GM19452 (cell line): Measurements from ENCODE around the gene MAP1LC3A.

Source experiments
- ATAC-seq: cut with Tn5 transposase; IDR thresholded peaks from one replicate; pipeline ENCODE4 v1.9.1; 2021; ENCODE audit not compliant: unreplicated experiment

Gene MAP1LC3A

GRCh38 chr20:34547844-34548613 lies 10.5 kb upstream of the MAP1LC3A start:
- no peak for ATAC-seq

GRCh38 chr20:34549291-34549928 lies 9.1 kb upstream of the MAP1LC3A start:
- no peak for ATAC-seq

DNA sequence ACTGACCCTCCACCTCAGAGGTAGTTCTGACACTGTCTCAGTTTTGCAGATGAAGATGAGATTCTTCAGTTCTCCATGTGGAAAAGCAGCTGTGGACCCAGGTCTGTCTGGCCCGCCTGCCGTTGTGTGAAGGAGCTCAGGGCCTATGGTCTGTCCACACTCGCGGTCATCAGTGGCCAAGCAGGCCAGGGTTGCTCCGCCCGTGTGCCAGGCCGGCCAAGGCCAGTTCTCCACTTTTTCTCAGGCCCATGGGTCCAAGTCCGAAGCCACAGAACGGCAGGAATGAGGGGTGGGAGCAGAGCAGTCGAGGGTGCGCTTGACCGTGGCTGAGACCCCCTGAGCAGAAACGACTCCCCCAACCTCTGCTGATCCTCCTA lies 8.6 kb upstream of the MAP1LC3A start:
- ATAC-seq = no peak

DNA sequence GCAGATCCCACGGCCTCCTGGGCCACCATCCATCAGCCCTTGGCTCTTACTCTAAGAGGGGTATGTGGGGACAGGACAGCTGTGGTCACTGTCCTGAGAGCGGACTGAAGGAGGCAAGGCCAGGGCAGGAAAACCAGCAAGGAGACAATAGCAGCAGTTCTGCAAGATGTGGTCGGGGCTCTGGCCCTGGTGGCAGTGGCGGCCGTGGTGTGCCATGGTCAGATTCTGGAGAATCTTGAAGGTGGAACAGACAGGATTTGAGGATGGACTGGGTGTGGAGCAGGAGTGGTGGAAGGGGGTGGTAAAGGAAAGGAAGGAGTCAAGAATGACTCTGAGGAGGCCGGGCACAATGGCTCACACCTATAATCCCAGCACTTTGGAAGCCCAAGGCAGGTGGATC lies 5.9 kb upstream of the MAP1LC3A start:
- ATAC-seq = no peak

- no peak for ATAC-seq
Measured at GRCh38 chr20:34553366-34553867, 5.1 kb upstream of the MAP1LC3A start.

GRCh38 chr20:34557936-34558319 lies 590 bp upstream of the MAP1LC3A start:
- ATAC-seq = no peak

DNA sequence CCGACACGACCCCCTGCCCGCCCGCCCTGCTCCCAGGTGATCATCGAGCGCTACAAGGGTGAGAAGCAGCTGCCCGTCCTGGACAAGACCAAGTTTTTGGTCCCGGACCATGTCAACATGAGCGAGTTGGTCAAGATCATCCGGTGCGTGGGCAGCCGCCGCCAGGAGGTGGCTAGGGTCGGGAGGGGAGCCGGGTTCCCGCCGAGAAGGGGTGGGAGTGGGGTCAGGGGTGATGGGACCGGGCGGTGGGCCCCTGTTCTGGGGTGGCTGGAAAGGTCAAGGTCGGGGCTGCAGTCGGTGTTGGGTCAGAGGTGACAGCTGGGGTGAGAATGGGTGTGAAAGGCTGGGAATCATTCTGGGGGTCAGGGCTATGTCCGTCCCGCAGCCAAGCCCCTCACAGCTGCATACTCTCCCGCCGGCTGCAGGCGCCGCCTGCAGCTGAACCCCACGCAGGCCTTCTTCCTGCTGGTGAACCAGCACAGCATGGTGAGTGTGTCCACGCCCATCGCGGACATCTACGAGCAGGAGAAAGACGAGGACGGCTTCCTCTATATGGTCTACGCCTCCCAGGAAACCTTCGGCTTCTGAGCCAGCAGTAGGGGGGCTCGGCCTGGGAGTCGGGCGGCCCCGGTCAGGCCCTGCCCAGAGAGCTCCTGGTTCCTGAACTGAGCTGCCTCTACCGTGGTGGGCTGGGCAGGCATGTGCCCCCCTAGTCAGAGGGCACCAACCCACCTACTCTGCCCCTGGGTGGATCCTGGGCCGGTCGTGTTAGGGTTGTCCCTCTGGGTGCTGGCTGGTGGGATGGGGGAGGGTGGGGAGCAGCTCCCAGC lies 1.0 kb downstream of the MAP1LC3A start:
- ATAC-seq = no peak

DNA sequence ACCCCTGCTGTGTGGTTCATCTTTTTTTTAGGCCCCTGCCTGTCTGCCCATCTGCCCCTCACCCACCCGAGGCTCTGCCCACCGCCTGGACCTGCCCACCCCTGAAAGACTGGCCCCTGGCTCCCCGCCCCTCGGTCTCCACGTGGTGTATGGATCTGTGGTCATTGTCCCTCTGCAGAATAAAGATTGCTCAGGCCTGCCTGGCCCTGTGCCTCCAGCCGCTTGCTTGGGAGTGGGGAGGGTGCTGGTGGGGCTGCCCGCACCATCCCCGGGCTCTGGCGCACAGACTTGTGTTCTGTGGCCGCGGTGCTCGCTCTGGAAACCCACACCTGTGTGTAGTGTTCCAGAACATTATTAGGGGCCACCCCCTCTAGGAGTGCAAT lies 1.6 kb downstream of the MAP1LC3A start:
- no peak for ATAC-seq

GRCh38 chr20:34560614-34561013 lies 2.1 kb downstream of the MAP1LC3A start:
- no peak for ATAC-seq

- ATAC-seq = no peak
Measured at GRCh38 chr20:34561661-34562060, 3.1 kb downstream of the MAP1LC3A start.

GRCh38 chr20:34562641-34563040 lies 4.1 kb downstream of the MAP1LC3A start:
- no peak for ATAC-seq

DNA sequence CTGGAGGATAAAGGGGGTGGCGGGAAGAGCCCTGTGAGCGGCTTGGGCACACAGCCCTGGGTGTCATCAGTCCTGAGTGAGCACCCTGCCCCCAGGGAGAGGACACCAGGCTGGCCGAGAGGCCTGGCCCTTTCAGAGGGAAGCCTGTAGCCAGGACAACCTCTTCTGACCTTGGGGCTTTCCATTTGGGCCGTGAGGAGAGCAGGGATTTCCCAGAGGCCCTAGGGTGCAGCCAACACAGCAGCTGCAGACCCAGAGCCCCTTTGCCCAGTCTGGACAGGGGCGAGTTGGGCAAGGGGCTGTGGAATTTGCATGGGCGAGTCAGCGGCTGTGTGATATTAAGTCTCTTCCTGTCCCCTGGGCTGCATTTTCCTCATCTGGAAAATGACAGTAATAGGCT lies 6.3 kb downstream of the MAP1LC3A start:
- ATAC-seq = no peak

DNA sequence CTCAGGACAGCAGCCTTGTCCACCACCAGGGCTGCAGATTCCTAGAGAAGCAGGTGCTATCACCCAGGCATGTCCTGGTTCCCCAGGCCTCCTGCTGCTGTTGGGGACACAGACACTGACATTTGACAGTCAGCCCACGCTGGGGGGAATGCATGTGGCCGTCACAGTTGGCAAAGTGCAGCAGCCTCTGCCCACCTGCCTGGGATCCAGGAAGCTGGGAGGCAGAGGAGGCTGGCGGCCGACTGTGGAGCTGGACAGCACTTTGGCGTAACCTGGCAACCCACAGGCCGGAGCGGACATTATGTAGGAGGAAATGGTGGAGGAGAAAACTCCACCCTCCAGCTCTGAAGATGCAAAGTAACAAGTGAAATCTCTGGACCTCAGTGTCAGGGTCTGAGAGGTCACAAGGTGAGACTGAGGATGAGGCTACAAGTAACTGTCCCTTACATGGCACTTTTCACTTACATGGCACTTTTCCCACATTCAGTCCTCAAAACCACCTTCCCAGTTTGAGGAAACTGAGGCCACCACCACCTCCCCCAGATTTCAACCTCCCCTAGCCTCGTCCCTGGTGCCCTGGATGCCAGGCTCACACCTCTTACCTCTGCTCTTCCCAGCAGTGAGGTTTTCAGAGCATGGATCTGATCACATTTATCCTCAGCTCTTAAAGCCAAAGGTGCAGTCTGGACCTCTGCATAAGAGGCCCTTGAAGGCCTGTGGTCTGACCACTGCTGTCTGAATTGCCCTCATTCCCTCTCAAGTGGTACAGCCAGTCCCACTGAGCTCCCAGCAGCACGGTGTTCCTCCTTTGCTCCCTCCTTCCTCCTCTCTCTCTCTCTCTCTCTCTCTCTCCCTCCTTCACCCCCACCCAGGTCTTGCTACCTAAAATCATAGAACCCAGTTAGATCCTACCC lies 8.7 kb downstream of the MAP1LC3A start:
- ATAC-seq = no peak

DNA sequence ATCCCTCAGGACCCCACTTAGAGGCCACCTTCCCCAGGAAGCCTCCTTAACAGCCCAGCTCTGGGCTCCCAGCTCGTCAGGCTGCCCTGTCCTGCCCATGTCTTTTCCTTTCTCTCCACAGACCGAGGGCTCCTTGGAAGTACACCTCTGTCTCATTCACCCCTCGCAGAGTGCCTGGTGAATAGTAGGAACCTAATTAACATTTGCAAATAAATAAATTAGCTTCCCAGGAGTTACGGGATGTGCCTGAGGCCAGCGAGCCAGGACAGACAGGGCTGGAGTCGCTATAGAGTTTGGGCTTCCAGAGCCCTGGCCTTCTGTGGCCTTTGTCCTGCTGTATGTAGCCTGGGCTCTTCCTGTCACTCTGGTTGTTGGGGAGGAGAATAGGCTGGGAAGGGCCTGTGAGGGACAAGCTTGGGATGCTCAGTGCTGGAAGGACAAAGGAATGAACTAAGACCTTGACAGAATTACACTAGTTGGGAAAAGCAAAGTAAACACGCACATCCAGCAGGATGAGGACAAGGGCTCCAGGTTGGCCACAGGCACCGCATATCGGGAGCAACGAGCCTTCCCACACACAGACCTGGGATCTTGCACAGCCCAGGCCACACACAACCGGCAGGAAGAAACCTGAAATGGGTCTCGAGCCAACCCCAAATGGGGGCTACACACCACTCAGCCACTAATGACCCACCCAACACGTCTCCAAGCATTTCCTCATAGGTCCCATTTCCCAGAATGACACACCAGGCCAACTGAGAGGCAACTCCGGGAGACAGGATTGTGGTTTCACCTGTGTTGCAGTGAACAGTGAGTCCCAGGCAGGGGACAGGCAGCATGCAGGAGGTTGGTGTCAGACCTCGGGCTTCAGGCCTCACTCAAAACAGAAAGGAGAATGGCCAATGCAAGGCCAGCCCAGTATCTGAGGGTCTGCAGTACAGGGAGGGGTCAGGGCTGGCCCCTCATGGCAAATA lies 9.7 kb downstream of the MAP1LC3A start:
- ATAC-seq = no peak

DNA sequence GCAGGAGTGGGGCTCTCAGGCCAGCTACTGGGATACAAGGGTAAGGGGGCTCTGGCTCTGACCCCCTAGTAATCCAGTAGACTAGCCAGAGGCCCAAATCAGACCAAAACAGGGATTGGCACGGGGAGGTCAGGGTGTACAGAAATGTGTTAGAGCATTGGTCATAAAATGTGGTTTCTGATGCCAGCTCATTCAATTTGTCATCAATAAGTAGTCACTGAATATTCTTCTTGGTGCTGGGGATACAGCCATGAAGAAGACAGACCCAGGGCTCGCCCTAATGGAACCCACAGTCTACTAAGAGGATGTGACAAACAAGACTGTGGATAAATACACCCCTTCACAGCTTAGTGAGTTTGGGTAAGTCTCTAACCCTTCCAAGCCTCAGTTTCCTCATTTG lies 11.1 kb downstream of the MAP1LC3A start:
- ATAC-seq = no peak

GRCh38 chr20:34570859-34571306 lies 12.4 kb downstream of the MAP1LC3A start:
- ATAC-seq = no peak

DNA sequence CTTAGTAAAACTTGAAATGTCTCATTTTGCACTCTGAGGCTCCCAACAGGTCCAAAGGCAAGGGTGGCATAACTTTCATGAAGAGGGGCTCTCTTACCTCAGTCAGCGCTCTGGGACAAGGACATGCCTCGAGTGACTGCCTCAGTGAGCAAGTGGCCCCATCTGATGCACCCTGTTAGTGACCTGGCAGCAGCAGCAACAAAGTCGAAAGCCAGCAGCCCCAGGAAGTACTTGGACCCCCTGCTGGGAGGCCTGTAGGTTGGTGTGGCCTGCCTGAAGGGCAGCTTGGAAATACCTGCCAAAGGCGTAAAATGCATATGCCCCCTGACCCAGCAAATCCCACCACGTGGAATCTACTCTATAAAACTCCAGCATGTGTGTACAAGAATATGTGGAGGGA lies 13.2 kb downstream of the MAP1LC3A start:
- ATAC-seq = no peak

DNA sequence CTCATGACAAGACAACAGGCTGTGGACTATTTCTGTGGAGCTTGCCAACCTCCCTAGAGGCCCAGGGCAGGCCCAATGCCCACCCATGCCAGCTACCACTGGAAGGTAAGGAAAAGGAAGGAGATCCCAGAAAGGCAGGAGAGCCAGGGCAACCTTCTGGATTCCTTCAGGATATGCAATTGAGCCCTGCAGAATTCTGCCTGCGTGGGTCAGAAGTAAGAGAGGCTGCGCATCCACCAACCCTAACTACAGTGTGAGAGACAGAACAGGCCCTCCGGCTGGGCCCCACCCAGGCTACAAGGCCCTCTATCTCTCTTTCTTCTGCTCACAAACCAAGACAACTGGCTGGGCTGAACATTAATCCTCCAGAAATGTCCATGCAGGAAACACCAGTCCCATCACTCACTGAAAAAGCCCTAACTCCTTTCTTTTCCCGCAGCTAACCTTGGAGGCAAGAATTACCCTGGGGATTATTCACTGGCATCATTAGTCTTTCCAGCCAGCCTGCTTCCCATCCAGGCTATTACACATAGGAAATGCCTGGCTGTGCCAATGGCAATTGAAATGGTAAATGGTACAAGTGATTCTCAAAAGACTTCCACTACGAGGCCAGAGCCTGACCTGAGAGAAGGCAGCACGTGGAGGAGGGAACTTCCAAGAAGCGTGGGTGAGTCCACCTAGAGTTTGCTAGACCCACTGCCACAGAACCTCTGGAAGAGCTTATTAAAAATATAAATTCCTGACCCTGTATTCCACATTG lies 15.2 kb downstream of the MAP1LC3A start:
- ATAC-seq = no peak

DNA sequence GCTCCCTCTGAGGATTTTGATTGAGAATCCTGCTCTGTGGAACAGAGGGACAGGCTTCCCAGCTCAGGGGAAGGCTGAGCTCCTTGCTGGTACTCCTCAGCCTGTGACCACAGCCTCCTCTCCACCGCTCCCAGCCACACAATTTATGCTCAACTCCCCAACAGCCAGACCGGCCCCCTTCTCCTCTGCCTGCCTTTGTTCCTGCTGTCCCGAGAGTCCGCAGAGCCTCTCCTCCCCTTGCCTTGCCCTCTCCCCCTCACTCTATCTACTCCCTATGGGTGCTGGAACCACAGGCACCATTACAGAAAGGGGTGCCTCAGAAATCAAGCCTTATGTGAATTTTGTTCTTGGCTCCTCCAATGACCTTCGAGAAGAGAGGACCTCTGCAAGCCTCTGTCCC lies 15.9 kb downstream of the MAP1LC3A start:
- ATAC-seq = no peak
